ENCODE data around the gene CLCN1. TPM values are rescaled to one million over a fixed set of nuclear protein-coding genes. Genes with fewer than 3 reads are reported as not detected.

Gene CLCN1
- under 0.01 TPM in 1 of 2 replicates, not detected in the other for total RNA-seq

GRCh38 chr7:143315776-143316175 is at the start of gene CLCN1:
CLCN1 (plus strand) TSS chr7:143316111; CDS start chr7:143316213, 102 bp downstream.

GRCh38 chr7:143284591-143285469 is 31.1 kb upstream of the CLCN1 start, which contains the start of gene TMEM139:
TMEM139 (plus strand) TSS chr7:143284958; CDS start chr7:143285958, 1,000 bp downstream.

GRCh38 chr7:143287935-143288826 is 27.7 kb upstream of the CLCN1 start, which contains the start of gene CASP2:
CASP2 (plus strand) TSS chr7:143288351; CDS start chr7:143288456, 105 bp downstream.

GRCh38 chr7:143362131-143363015 is 46.5 kb downstream of the CLCN1 start, which contains the start of gene FAM131B:
FAM131B (minus strand) TSS chr7:143362713; CDS start chr7:143362603, 110 bp downstream.

GRCh38 chr7:143380646-143381426 is 64.9 kb downstream of the CLCN1 start, which contains the start of gene ZYX:
ZYX (plus strand) TSS chr7:143381345; CDS start chr7:143381572, 227 bp downstream.

Small RNA genes lying within 50 kb of the gene (small RNA-seq; reads per million reads assigned to genes)
- not detected for gene MIR6892
- gene RN7SL481P: not detected
- gene RN7SL535P: not detected

Other genes with a start within 250 kb of the CLCN1 start
- gene PIP, start 184.0 kb upstream of the CLCN1 start, total RNA-seq: not detected in 2 replicates
- gene TAS2R39, start 132.7 kb upstream of the CLCN1 start, total RNA-seq: not detected in 2 replicates
- not detected in 2 replicates for gene TAS2R40, start 94.1 kb upstream of the CLCN1 start, total RNA-seq
- 93.0 and 96.8 TPM in 2 replicates for gene GSTK1, start 52.7 kb upstream of the CLCN1 start, total RNA-seq
- not detected in 2 replicates for gene TMEM139, start 31.2 kb upstream of the CLCN1 start, total RNA-seq
- gene CASP2, start 27.8 kb upstream of the CLCN1 start, total RNA-seq: 8.1 and 9.6 TPM in 2 replicates
- 1.3 and 1.8 TPM in 2 replicates for gene FAM131B, start 46.6 kb downstream of the CLCN1 start, total RNA-seq
- gene ZYX, start 65.2 kb downstream of the CLCN1 start, total RNA-seq: 75.5 and 93.1 TPM in 2 replicates
- gene EPHA1, start 92.7 kb downstream of the CLCN1 start, total RNA-seq: not detected in 2 replicates
- gene TAS2R60, start 127.3 kb downstream of the CLCN1 start, total RNA-seq: not detected in 2 replicates
- gene TAS2R41, start 161.8 kb downstream of the CLCN1 start, total RNA-seq: 0.49 TPM in 1 of 2 replicates, not detected in the other

Data from hair follicle dermal papilla cell (primary cell).